H1 (cell line): ENCODE results near the gene ZMPSTE24.

Source experiments
- EP300 ChIP-seq, 2 experiments: IDR thresholded peaks; 1 replicate in 1 of 2; 2 replicates in 1 of 2; pipeline ENCODE4 v1.6.1; 2011 to 2012; ENCODE audit warnings: low read depth in 2 of 2, low read length in 2 of 2, mild to moderate bottlenecking in 2 of 2, borderline replicate concordance in 1 of 2, inconsistent platforms in 1 of 2, moderate library complexity in 1 of 2
- FOSL1 ChIP-seq: IDR thresholded peaks from 2 replicates; pipeline ENCODE4 v1.6.1; 2011; ENCODE audit warnings: mild to moderate bottlenecking, low read depth, low read length, moderate library complexity; ENCODE audit not compliant: insufficient read depth
- JUND ChIP-seq: IDR thresholded peaks from 2 replicates; pipeline ENCODE4 v1.6.1; 2011; ENCODE audit warnings: mild to moderate bottlenecking, improper control_type of control experiment, low read length
- POLR2AphosphoS5 ChIP-seq: IDR thresholded peaks from 2 replicates; pipeline ENCODE4 v1.6.1; 2011; ENCODE audit warnings: low read depth, low read length
- RFX5 ChIP-seq: IDR thresholded peaks from 2 replicates; pipeline ENCODE4 v1.6.1; 2011; ENCODE audit warnings: low read depth, low read length, improper control_type of control experiment, borderline replicate concordance
- SAP30 ChIP-seq: fragments of 300-600 bp; sonication (generic); IDR thresholded peaks from 2 replicates; pipeline ENCODE4 v1.7.1; 2012; ENCODE audit warnings: low read length, moderate library complexity, mild to moderate bottlenecking, inconsistent platforms; ENCODE audit not compliant: insufficient read depth, insufficient replicate concordance
- ZNF274 ChIP-seq: IDR thresholded peaks from 2 replicates; pipeline ENCODE4 v1.7.0; 2012; ENCODE audit warnings: low read length, borderline replicate concordance; ENCODE audit errors: extremely low read depth
- TF ChIP-seq, protein P1 (sequence below), 3 experiments: IDR thresholded peaks; 1 replicate in 2 of 3; 2 replicates in 1 of 3; pipeline versions ENCODE4 v1.5.1 to v1.6.1; 2011; ENCODE audit warnings: low read length in 3 of 3, mild to moderate bottlenecking in 3 of 3, inconsistent platforms in 2 of 3, low read depth in 1 of 3, moderate library complexity in 1 of 3; ENCODE audit not compliant: insufficient read depth in 1 of 3; ENCODE audit errors: control extremely low read depth in 1 of 3
- TF ChIP-seq, protein P2 (sequence below): IDR thresholded peaks from 2 replicates; pipeline ENCODE4 v1.6.1; 2011; ENCODE audit warnings: low read length, improper control_type of control experiment

DNA sequence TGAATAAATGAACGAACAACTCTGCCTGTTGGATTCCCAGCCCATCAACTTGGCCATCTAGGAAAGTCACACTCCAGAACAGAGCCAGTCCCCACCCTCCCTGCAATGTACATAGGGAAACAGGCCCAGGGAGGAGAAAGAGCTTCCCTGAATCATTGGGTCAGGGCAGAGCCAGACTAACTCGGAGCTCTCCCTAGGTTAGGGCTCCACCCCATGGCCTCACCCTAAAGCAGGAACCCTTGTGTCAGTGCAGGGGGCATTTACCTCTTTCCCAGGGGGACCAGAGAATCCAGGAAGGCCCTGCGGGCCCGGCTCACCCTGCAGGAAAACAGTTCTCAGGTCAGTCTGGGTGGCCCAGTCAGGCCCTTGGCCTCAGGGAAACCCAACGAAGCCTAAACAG, 47.4 kb downstream of the ZMPSTE24 start:
- TF ChIP-seq EP300 (IDR thresholded peaks at IDR 0.05; ENCODE audit: borderline replicate concordance in 1 of 2, low read depth in 2 of 2, low read length in 2 of 2) (no peak), RFX5 (no peak), JUND (no peak), ZNF274 (no peak), POLR2AphosphoS5 (no peak), FOSL1 (no peak), SAP30 (no peak)
- TF ChIP-seq, protein P1, sequence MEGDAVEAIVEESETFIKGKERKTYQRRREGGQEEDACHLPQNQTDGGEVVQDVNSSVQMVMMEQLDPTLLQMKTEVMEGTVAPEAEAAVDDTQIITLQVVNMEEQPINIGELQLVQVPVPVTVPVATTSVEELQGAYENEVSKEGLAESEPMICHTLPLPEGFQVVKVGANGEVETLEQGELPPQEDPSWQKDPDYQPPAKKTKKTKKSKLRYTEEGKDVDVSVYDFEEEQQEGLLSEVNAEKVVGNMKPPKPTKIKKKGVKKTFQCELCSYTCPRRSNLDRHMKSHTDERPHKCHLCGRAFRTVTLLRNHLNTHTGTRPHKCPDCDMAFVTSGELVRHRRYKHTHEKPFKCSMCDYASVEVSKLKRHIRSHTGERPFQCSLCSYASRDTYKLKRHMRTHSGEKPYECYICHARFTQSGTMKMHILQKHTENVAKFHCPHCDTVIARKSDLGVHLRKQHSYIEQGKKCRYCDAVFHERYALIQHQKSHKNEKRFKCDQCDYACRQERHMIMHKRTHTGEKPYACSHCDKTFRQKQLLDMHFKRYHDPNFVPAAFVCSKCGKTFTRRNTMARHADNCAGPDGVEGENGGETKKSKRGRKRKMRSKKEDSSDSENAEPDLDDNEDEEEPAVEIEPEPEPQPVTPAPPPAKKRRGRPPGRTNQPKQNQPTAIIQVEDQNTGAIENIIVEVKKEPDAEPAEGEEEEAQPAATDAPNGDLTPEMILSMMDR (IDR thresholded peaks at IDR 0.05; ENCODE audit: control extremely low read depth in 1 of 3, insufficient read depth in 1 of 3, low read depth in 1 of 3, low read length in 3 of 3), result peak; percentile 39 to 47 (median 43)
- TF ChIP-seq, protein P2, sequence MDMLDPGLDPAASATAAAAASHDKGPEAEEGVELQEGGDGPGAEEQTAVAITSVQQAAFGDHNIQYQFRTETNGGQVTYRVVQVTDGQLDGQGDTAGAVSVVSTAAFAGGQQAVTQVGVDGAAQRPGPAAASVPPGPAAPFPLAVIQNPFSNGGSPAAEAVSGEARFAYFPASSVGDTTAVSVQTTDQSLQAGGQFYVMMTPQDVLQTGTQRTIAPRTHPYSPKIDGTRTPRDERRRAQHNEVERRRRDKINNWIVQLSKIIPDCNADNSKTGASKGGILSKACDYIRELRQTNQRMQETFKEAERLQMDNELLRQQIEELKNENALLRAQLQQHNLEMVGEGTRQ, result no peak
